Lower leg skin (tissue), 3 donors: ENCODE results near the gene SLC25A39.

Experiments used
- POLR2A ChIP-seq, 2 donors: fragments of 450-650 bp; IDR thresholded peaks; one replicate each; pipeline ENCODE4 v1.6.1; 2016 to 2017; ENCODE audit warnings: antibody characterized with exemption in 2 of 2, mild to moderate bottlenecking in 1 of 2, moderate library complexity in 1 of 2
- TF ChIP-seq, protein P1 (sequence below), 3 donors: fragments of 450-650 bp; IDR thresholded peaks; one replicate each; pipeline ENCODE4 v1.5.1; 2016; ENCODE audit warnings: antibody characterized with exemption in 3 of 3, mild to moderate bottlenecking in 3 of 3, moderate library complexity in 2 of 3

DNA sequence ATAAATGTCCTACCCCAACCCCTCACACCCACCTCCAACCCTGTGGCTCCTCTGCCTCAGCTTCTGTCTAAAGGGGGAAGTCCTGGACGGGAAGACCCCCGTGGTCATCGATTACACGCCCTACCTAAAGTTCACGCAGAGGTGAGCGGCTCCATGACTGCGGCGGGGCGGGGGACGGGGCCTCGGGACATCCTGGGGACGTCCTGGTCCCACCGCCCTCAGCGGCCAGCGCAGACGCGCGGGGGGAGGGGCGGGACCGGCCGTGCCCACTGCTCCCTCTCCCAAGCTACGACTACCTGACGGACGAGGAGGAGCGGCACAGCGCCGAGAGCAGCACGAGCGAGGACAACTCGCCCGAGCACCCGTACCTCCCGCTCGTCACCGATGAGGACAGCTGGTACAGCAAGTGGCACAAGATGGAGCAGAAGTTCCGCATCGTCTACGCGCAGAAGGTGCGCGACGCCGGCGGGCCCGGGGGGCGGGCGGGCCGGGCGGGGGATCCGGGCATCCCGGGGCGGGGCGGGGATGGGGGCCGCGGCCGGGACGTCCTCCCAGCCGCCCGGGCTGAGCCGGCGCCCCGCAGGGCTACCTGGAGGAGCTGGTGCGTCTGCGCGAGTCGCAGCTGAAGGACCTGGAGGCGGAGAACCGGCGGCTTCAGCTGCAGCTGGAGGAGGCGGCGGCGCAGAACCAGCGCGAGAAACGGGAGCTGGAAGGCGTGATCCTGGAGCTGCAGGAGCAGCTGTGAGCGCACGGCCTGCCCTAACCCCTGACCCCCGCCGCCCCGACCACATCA, 9.6 kb downstream of the SLC25A39 start:
- no peak for TF ChIP-seq POLR2A (IDR thresholded peaks at IDR 0.05)
- TF ChIP-seq, protein P1, sequence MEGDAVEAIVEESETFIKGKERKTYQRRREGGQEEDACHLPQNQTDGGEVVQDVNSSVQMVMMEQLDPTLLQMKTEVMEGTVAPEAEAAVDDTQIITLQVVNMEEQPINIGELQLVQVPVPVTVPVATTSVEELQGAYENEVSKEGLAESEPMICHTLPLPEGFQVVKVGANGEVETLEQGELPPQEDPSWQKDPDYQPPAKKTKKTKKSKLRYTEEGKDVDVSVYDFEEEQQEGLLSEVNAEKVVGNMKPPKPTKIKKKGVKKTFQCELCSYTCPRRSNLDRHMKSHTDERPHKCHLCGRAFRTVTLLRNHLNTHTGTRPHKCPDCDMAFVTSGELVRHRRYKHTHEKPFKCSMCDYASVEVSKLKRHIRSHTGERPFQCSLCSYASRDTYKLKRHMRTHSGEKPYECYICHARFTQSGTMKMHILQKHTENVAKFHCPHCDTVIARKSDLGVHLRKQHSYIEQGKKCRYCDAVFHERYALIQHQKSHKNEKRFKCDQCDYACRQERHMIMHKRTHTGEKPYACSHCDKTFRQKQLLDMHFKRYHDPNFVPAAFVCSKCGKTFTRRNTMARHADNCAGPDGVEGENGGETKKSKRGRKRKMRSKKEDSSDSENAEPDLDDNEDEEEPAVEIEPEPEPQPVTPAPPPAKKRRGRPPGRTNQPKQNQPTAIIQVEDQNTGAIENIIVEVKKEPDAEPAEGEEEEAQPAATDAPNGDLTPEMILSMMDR (IDR thresholded peaks at IDR 0.05): no peak
